GM23338 (cell line): ENCODE results near the gene TSPAN10. TPM values are rescaled to one million over a fixed set of nuclear protein-coding genes. Genes with fewer than 3 reads are reported as not detected.

Experiments
- ATAC-seq: fragments of 200-7000 bp; cut with Tn5 transposase; 3 replicates; pipeline ENCODE4 v1.9.1; 2020
- DNase-seq: peaks from one replicate; pipeline ENCODE4 v3.0.0-alpha.2; 2015; ENCODE audit warnings: low spot score
- H2AFZ ChIP-seq: fragments of 200-600 bp; sonication (generic); 2 replicates; pipeline ENCODE4 v1.8.0; 2016; ENCODE audit warnings: antibody characterized with exemption, mild to moderate bottlenecking, moderate library complexity
- H3F3A ChIP-seq: fragments of 200-600 bp; sonication (generic); replicated peaks from 2 replicates; pipeline ENCODE4 v1.8.0; 2017; ENCODE audit warnings: antibody characterized with exemption, mixed run types, low read depth
- H3K27ac ChIP-seq: fragments of 200-600 bp; sonication (generic); 2 replicates; pipeline ENCODE4 v1.6.1; 2016; ENCODE audit warnings: low read depth
- H3K27me3 ChIP-seq: fragments of 200-600 bp; sonication (generic); 2 replicates; pipeline ENCODE4 v1.8.0; 2016; ENCODE audit warnings: mild to moderate bottlenecking, mixed run types, moderate library complexity; ENCODE audit not compliant: insufficient read depth
- H3K36me3 ChIP-seq: fragments of 200-600 bp; sonication (generic); 2 replicates; pipeline ENCODE4 v1.8.0; 2016; ENCODE audit warnings: mild to moderate bottlenecking; ENCODE audit not compliant: insufficient read depth
- H3K4me1 ChIP-seq: fragments of 200-600 bp; sonication (generic); 2 replicates; pipeline ENCODE4 v1.8.0; 2016; ENCODE audit warnings: mild to moderate bottlenecking, moderate library complexity; ENCODE audit not compliant: insufficient read depth
- H3K4me2 ChIP-seq: fragments of 200-600 bp; sonication (generic); 2 replicates; pipeline ENCODE4 v1.7.1; 2017; ENCODE audit warnings: mixed run types
- H3K4me3 ChIP-seq: fragments of 200-600 bp; sonication (generic); 2 replicates; pipeline ENCODE4 v1.6.1; 2016; ENCODE audit warnings: mixed run types
- H3K79me2 ChIP-seq: fragments of 200-600 bp; sonication (generic); replicated peaks from 2 replicates; pipeline ENCODE4 v1.8.0; 2017; ENCODE audit warnings: mild to moderate bottlenecking; ENCODE audit not compliant: insufficient read depth
- H3K9me2 ChIP-seq: fragments of 200-600 bp; sonication (generic); 2 replicates; pipeline ENCODE4 v1.8.0; 2017; ENCODE audit not compliant: insufficient read depth
- H4K20me1 ChIP-seq: fragments of 200-600 bp; sonication (generic); replicated peaks from 2 replicates; pipeline ENCODE4 v1.8.0; 2017; ENCODE audit warnings: mild to moderate bottlenecking; ENCODE audit not compliant: insufficient read depth
- H3K27ac Mint-ChIP-seq: 2 replicates; pipeline ENCODE4 v1.8.0; 2020; ENCODE audit warnings: inconsistent platforms, mild to moderate bottlenecking, moderate library complexity, mixed read lengths
- H3K27me3 Mint-ChIP-seq: 3 replicates; pipeline ENCODE4 v1.8.0; 2022; ENCODE audit warnings: low read depth, mild to moderate bottlenecking, moderate library complexity, mixed read lengths, inconsistent platforms; ENCODE audit not compliant: insufficient read depth, poor library complexity
- H3K36me3 Mint-ChIP-seq: 3 replicates; pipeline ENCODE4 v1.8.0; 2021; ENCODE audit warnings: low read depth, mild to moderate bottlenecking, inconsistent platforms, moderate library complexity, mixed read lengths
- H3K4me1 Mint-ChIP-seq: 3 replicates; pipeline ENCODE4 v1.8.0; 2020; ENCODE audit warnings: mild to moderate bottlenecking, inconsistent platforms, mixed read lengths
- H3K4me3 Mint-ChIP-seq: 3 replicates; pipeline ENCODE4 v1.8.0; 2021; ENCODE audit warnings: moderate library complexity, mild to moderate bottlenecking, inconsistent platforms, mixed read lengths
- H3K9me3 Mint-ChIP-seq: 3 replicates; pipeline ENCODE4 v1.8.0; 2020; ENCODE audit warnings: moderate library complexity, mild to moderate bottlenecking, inconsistent platforms, mixed read lengths
- CREB1 ChIP-seq: fragments of 250-450 bp; sonication (Bioruptor Pico); IDR thresholded peaks from 2 replicates; pipeline ENCODE4 v1.5.0; 2020; ENCODE audit warnings: low read depth, mild to moderate bottlenecking, moderate library complexity
- CTCF ChIP-seq, 2 experiments: fragments of 200-600 bp in 1 of 2; sonication (generic) in 1 of 2; conservative IDR thresholded peaks; 2 replicates each; pipeline versions ENCODE4 v1.5.1 to v1.6.1; 2016 to 2017; ENCODE audit warnings: antibody characterized with exemption in 2 of 2, low read depth in 2 of 2, mild to moderate bottlenecking in 2 of 2, moderate library complexity in 1 of 2
- EZH2 ChIP-seq: fragments of 200-600 bp; sonication (generic); IDR thresholded peaks from one replicate; pipeline ENCODE4 v1.8.0; 2017; ENCODE audit warnings: antibody characterized with exemption, mild to moderate bottlenecking, low read depth; ENCODE audit not compliant: unreplicated experiment
- JUNB ChIP-seq: IDR thresholded peaks from one replicate; pipeline ENCODE4 v1.6.1; 2016; ENCODE audit warnings: antibody characterized with exemption; ENCODE audit not compliant: unreplicated experiment
- NANOG ChIP-seq: IDR thresholded peaks from 2 replicates; pipeline ENCODE4 v1.6.1; 2016; ENCODE audit warnings: antibody characterized with exemption, borderline replicate concordance
- POLR2AphosphoS5 ChIP-seq: IDR thresholded peaks from 2 replicates; pipeline ENCODE4 v1.6.1; 2016; ENCODE audit warnings: antibody characterized with exemption, low read depth
- REST ChIP-seq: IDR thresholded peaks from one replicate; pipeline ENCODE4 v1.6.1; 2018; ENCODE audit warnings: antibody characterized with exemption; ENCODE audit not compliant: unreplicated experiment
- STAT1 ChIP-seq: IDR thresholded peaks from one replicate; pipeline ENCODE4 v1.6.1; 2016; ENCODE audit warnings: antibody characterized with exemption; ENCODE audit not compliant: unreplicated experiment
- ZNF114 ChIP-seq: fragments of 250-450 bp; sonication (Bioruptor Pico); IDR thresholded peaks from 2 replicates; pipeline ENCODE4 v1.5.0; 2020; ENCODE audit warnings: mild to moderate bottlenecking, moderate library complexity
- ZNF331 ChIP-seq: fragments of 250-450 bp; sonication (Bioruptor Pico); IDR thresholded peaks from 2 replicates; pipeline ENCODE4 v1.5.0; 2020; ENCODE audit warnings: low read depth, mild to moderate bottlenecking, moderate library complexity
- ZNF462 ChIP-seq: fragments of 250-450 bp; sonication (Bioruptor Pico); IDR thresholded peaks from 2 replicates; pipeline ENCODE4 v1.5.0; 2020; ENCODE audit warnings: mild to moderate bottlenecking, moderate library complexity
- polyA plus RNA-seq: library from polyadenylated mRNA; unstranded; fragments of >200 nt; fragmentation: Nextera tagmentation; extraction: Ambion mirVana; gene quantifications from 2 replicates; pipeline ENCODE4 v1.2.1, GENCODE V29; 2016
- total RNA-seq: library from RNA; depleted of rRNA; stranded (reverse); fragments of >200 nt; shearing (Covaris generic); gene quantifications from 2 replicates; pipeline ENCODE4 v1.2.3, GENCODE V29; 2014
- TF ChIP-seq, protein P1 (sequence below): IDR thresholded peaks from 2 replicates; pipeline ENCODE4 v1.6.1; 2016; ENCODE audit warnings: antibody characterized with exemption

Gene TSPAN10
- total and polyA plus RNA-seq, 2 experiments from 2014 or later, result 0.66 to 1.2 TPM

DNA sequence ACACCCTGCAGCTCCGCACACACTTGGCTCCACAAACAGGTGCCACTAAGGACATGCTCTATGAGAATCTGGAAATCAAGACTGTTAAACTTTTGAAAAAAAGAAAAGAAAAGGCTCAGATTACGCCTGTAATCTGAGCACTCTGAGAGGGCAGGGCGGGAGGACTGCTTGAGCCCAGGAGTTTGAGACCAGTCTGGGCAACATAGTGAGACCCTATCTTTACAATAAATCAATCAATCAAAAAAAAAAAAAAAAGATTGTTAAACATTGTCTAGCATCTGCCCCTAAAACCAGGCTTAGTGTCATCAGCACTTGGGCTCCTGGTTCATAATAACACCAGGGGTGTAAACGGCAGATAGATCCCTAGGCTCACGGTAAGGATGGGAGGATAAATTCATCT lies 47.4 kb upstream of the TSPAN10 start:
- peaks cover 9% of the 10 kb centered on the region for H3K27me3 Mint-ChIP-seq
- ATAC-seq (no peak), DNase-seq (no peak)
- no peaks in the 10 kb centered on the region for H3K4me1 Mint-ChIP-seq
- H3K4me3 ChIP-seq, result no peak overlapping the region
- TF ChIP-seq ZNF114 (CRISPR knock-in tag) (no peak), ZNF462 (no peak), CREB1 (CRISPR knock-in tag) (no peak), ZNF331 (CRISPR knock-in tag) (no peak), NANOG (no peak), EZH2 (no peak), REST (no peak), CTCF (conservative IDR thresholded peaks at IDR 0.05; ENCODE audit: low read depth in 2 of 2) (no peak), POLR2AphosphoS5 (no peak), STAT1 (no peak), JUNB (no peak)
- TF ChIP-seq, protein P1, sequence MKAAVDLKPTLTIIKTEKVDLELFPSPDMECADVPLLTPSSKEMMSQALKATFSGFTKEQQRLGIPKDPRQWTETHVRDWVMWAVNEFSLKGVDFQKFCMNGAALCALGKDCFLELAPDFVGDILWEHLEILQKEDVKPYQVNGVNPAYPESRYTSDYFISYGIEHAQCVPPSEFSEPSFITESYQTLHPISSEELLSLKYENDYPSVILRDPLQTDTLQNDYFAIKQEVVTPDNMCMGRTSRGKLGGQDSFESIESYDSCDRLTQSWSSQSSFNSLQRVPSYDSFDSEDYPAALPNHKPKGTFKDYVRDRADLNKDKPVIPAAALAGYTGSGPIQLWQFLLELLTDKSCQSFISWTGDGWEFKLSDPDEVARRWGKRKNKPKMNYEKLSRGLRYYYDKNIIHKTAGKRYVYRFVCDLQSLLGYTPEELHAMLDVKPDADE, result no peak
- no peaks in the 10 kb centered on the region for H3K4me1 ChIP-seq
- peaks cover 35% of the 10 kb centered on the region for H3K36me3 ChIP-seq
- no peak overlapping the region for H2AFZ ChIP-seq
- H3K9me2 ChIP-seq, result no peaks in the 10 kb centered on the region
- no peak overlapping the region for H3K4me3 Mint-ChIP-seq
- H3K36me3 Mint-ChIP-seq, result peaks cover 77% of the 10 kb centered on the region
- no peak overlapping the region for H3K27ac ChIP-seq
- peaks cover 9% of the 10 kb centered on the region; the same call in 1 of the 2 replicates for H3F3A ChIP-seq
- H3K9me3 Mint-ChIP-seq, result no peaks in the 10 kb centered on the region
- no peaks in the 10 kb centered on the region for H3K27me3 ChIP-seq
- no peaks in the 10 kb centered on the region for H3K79me2 ChIP-seq
- H4K20me1 ChIP-seq, result peaks cover 4% of the 10 kb centered on the region; the same call in 1 of the 2 replicates
- no peak overlapping the region for H3K4me2 ChIP-seq
- H3K27ac Mint-ChIP-seq, result no peak overlapping the region
